Smooth muscle cell (in vitro differentiated cells): Measurements from ENCODE around the gene PTPRD. TPM values are rescaled to one million over a fixed set of nuclear protein-coding genes. Genes with fewer than 3 reads are reported as not detected.

Experiments used
- DNase-seq: peaks from one replicate; lab custom pipeline; 2025; ENCODE audit not compliant: unreplicated experiment; lab: John Stamatoyannopoulos, UW
- H2AFZ ChIP-seq: fragments of 200-600 bp; sonication (generic); 2 replicates; pipeline ENCODE4 v1.6.0; 2016; ENCODE audit warnings: antibody characterized with exemption, low read depth, mild to moderate bottlenecking
- H3F3A ChIP-seq: fragments of 200-600 bp; sonication (generic); 2 replicates; pipeline ENCODE4 v1.6.0; 2017; ENCODE audit warnings: antibody characterized with exemption, low read depth
- H3K27ac ChIP-seq: fragments of 200-600 bp; sonication (generic); 2 replicates; pipeline ENCODE4 v1.5.1; 2016; ENCODE audit warnings: low read depth, mild to moderate bottlenecking
- H3K27me3 ChIP-seq: fragments of 200-600 bp; sonication (generic); 2 replicates; pipeline ENCODE4 v1.6.1; 2016; ENCODE audit warnings: low read depth, mild to moderate bottlenecking
- H3K36me3 ChIP-seq: fragments of 200-600 bp; sonication (generic); 2 replicates; pipeline ENCODE4 v1.5.1; 2016; ENCODE audit warnings: low read depth
- H3K4me1 ChIP-seq: fragments of 200-600 bp; sonication (generic); 2 replicates; pipeline ENCODE4 v1.5.1; 2016; ENCODE audit warnings: low read depth
- H3K4me2 ChIP-seq: fragments of 200-600 bp; sonication (generic); 2 replicates; pipeline ENCODE4 v1.6.0; 2016; ENCODE audit warnings: mild to moderate bottlenecking
- H3K4me3 ChIP-seq: fragments of 200-600 bp; sonication (generic); 2 replicates; pipeline ENCODE4 v1.5.1; 2016; ENCODE audit warnings: mild to moderate bottlenecking
- H3K79me2 ChIP-seq: fragments of 200-600 bp; sonication (generic); 2 replicates; pipeline ENCODE4 v1.6.0; 2016; ENCODE audit warnings: low read depth, mild to moderate bottlenecking
- H3K9ac ChIP-seq: fragments of 200-600 bp; sonication (generic); 2 replicates; pipeline ENCODE4 v1.6.0; 2016; ENCODE audit warnings: low read depth
- H3K9me3 ChIP-seq: fragments of 200-600 bp; sonication (generic); replicated peaks from 2 replicates; pipeline ENCODE4 v1.5.1; 2016; ENCODE audit warnings: low read depth
- H4K20me1 ChIP-seq: fragments of 200-600 bp; sonication (generic); 2 replicates; pipeline ENCODE4 v1.6.0; 2016; ENCODE audit warnings: low read depth
- WGBS: methylation state at CpG from one replicate; pipeline ENCODE4 v1.1.7; 2016; ENCODE audit warnings: low lambda C conversion rate; 5-methylcytosine and 5-hydroxymethylcytosine counted together
- polyA plus RNA-seq: library from polyadenylated mRNA; unstranded; fragments of >200 nt; fragmentation: Nextera tagmentation; extraction: Ambion mirVana; gene quantifications from 2 replicates; pipeline ENCODE4 v1.2.1, GENCODE V29; 2016
- total RNA-seq: library from RNA; depleted of rRNA; stranded (reverse); fragments of >200 nt; gene quantifications from 2 replicates; pipeline ENCODE4 v1.2.3, GENCODE V29; 2014
- TF ChIP-seq, protein P1 (sequence below): fragments of 200-600 bp; sonication (generic); IDR thresholded peaks from 2 replicates; pipeline ENCODE4 v1.5.1; 2017; ENCODE audit warnings: borderline replicate concordance, mild to moderate bottlenecking, antibody characterized with exemption; ENCODE audit not compliant: insufficient read depth, poor library complexity, severe bottlenecking

PTPRD gene
- total and polyA plus RNA-seq, 2 experiments from 2014 or later, result 6.5 to 61.0 TPM

DNA sequence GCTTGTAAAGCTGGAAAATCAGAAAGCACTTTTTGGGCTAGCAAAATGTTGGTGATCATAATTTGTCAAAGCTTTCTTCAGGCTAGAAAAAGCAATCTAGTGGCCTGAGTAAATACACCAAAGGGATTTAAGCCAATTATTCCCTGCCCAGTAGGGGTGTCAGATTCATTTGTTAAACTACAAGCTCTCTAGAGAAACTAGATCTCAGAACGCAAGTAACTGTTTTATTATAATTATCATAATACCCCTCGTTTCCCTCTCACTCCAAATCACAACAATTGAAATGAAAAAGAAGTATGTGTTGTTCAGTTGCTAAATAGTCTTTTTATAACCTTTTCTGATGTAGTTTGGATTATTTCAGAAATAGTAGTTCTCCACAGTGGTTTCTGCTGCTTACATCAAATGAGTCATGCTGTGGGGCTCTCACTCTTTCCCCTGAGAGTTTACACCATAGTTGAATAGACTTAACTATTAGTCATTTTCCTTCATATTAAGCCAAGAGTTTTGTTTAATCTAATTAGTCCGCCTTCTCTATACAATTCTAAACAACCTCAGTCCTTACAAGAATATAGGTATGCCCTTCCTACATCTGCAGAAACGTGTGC lies 1894.6 kb downstream of the PTPRD start:
- Histone ChIP-seq H3K36me3 (no peaks in the 10 kb centered on the region), H3K27me3 (no peaks in the 10 kb centered on the region), H3K27ac (peak overlapping the region; percentile 81), H3K9ac (no peak overlapping the region), H3K79me2 (peaks cover 14% of the 10 kb centered on the region), H3K4me2 (peak overlapping the region; percentile 72), H4K20me1 (no peaks in the 10 kb centered on the region), H2AFZ (no peak overlapping the region), H3K4me1 (peaks cover 25% of the 10 kb centered on the region), H3F3A (peaks cover 12% of the 10 kb centered on the region), H3K4me3 (no peak overlapping the region), H3K9me3 (no peaks in the 10 kb centered on the region)
- no peak for DNase-seq
- TF ChIP-seq, protein P1, sequence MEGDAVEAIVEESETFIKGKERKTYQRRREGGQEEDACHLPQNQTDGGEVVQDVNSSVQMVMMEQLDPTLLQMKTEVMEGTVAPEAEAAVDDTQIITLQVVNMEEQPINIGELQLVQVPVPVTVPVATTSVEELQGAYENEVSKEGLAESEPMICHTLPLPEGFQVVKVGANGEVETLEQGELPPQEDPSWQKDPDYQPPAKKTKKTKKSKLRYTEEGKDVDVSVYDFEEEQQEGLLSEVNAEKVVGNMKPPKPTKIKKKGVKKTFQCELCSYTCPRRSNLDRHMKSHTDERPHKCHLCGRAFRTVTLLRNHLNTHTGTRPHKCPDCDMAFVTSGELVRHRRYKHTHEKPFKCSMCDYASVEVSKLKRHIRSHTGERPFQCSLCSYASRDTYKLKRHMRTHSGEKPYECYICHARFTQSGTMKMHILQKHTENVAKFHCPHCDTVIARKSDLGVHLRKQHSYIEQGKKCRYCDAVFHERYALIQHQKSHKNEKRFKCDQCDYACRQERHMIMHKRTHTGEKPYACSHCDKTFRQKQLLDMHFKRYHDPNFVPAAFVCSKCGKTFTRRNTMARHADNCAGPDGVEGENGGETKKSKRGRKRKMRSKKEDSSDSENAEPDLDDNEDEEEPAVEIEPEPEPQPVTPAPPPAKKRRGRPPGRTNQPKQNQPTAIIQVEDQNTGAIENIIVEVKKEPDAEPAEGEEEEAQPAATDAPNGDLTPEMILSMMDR, result no peak
- WGBS, result 29% methylated on average over 4 of the region's 4 CpGs

DNA sequence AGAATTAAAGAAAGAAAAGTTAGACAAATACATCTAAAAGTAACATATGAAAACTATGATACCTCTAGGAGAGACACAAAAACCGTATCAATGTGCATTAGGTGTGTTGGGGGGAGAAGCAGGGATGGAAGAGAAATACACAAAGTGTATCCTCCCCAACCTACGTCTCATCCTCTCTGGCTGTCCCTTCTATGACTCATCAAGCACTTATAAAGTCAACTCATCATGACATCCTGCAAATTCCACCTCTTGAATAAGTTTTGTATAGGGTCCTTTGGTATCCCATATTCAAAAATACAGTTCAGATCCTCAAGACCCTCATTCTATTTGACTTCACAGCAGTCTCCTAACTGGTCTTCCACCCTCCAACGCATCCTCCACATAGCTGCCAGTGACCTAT lies 1895.7 kb downstream of the PTPRD start:
- H3K27ac ChIP-seq, result peak overlapping the region; percentile 81
- H3K27me3 ChIP-seq, result no peaks in the 10 kb centered on the region
- WGBS, result 69% methylated on average over 3 of the region's 3 CpGs
- H3K4me3 ChIP-seq, result no peak overlapping the region
- peaks cover 12% of the 10 kb centered on the region for H3F3A ChIP-seq
- H4K20me1 ChIP-seq, result no peaks in the 10 kb centered on the region
- TF ChIP-seq, protein P1, result no peak
- no peak overlapping the region for H2AFZ ChIP-seq
- H3K9ac ChIP-seq, result no peak overlapping the region
- H3K36me3 ChIP-seq, result no peaks in the 10 kb centered on the region
- no peaks in the 10 kb centered on the region for H3K9me3 ChIP-seq
- no peak for DNase-seq
- peaks cover 14% of the 10 kb centered on the region for H3K79me2 ChIP-seq
- H3K4me1 ChIP-seq, result peaks cover 25% of the 10 kb centered on the region
- H3K4me2 ChIP-seq, result no peak overlapping the region

DNA sequence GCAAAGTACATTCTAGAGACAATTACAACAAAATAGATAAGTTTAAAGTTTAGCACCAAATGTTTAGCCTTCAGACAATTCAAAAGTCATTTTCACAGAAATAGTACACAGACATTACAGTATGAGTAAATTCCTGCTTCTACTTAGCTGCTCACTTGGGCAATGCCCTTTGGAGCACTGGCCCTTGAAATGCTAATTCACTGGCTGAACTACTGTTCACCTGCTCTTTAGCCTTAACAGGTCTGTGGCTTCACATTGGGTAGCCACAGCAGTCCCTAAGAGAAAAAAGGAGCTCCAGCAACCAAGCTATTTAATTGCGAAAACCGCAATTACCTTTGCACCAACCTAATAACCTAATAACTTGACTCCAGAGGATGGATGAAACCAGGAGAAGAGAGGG lies 1897.0 kb downstream of the PTPRD start:
- H3K4me2 ChIP-seq, result no peak overlapping the region
- TF ChIP-seq, protein P1, result no peak
- H3K4me1 ChIP-seq, result peaks cover 25% of the 10 kb centered on the region
- no peak overlapping the region for H3K4me3 ChIP-seq
- H3K79me2 ChIP-seq, result peaks cover 17% of the 10 kb centered on the region
- no peaks in the 10 kb centered on the region for H4K20me1 ChIP-seq
- H3K27me3 ChIP-seq, result no peaks in the 10 kb centered on the region
- no peaks in the 10 kb centered on the region for H3K9me3 ChIP-seq
- peaks cover 12% of the 10 kb centered on the region for H3F3A ChIP-seq
- 90% methylated on average over 2 of the region's 2 CpGs for WGBS
- no peak for DNase-seq
- H2AFZ ChIP-seq, result no peak overlapping the region
- H3K27ac ChIP-seq, result no peak overlapping the region
- H3K9ac ChIP-seq, result no peak overlapping the region
- H3K36me3 ChIP-seq, result no peaks in the 10 kb centered on the region

DNA sequence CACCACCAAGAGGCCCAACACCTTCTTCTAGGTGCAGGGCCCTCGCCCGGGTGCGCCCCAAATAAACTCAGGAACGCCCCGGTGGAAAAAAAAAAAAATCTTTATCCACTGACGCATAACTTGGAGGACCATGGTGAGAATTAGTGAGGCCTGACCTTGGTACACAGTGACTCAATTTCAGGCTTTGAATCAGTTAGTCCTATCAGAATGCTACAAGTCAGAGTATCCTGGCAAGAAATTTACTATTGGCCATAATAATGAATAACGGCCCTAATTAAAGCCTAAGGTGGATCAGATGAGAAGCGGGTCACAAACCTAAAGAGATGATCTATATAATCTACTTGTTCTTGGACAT lies 1899.0 kb downstream of the PTPRD start:
- no peaks in the 10 kb centered on the region for H3K9me3 ChIP-seq
- DNase-seq, result no peak
- no peaks in the 10 kb centered on the region for H3K27me3 ChIP-seq
- no peak overlapping the region for H3K9ac ChIP-seq
- no peaks in the 10 kb centered on the region for H3K36me3 ChIP-seq
- no peak overlapping the region for H3K27ac ChIP-seq
- TF ChIP-seq, protein P1, result no peak
- no peak overlapping the region for H3K4me2 ChIP-seq
- H3K79me2 ChIP-seq, result peaks cover 19% of the 10 kb centered on the region
- H3K4me3 ChIP-seq, result no peak overlapping the region
- H3F3A ChIP-seq, result peaks cover 9% of the 10 kb centered on the region
- H2AFZ ChIP-seq, result no peak overlapping the region
- peaks cover 16% of the 10 kb centered on the region for H3K4me1 ChIP-seq
- H4K20me1 ChIP-seq, result no peaks in the 10 kb centered on the region
- WGBS, result 85% methylated on average over 8 of the region's 8 CpGs
